SJCRH30 (cell line): ENCODE results near the gene KCNAB1. TPM values are rescaled to one million over a fixed set of nuclear protein-coding genes. Genes with fewer than 3 reads are reported as not detected.

Experiments used
- DNase-seq, 2 experiments: peaks; one replicate each; pipeline ENCODE4 v3.0.0-alpha.2; 2015 to 2020
- H3K27ac ChIP-seq: fragments of 250-450 bp; sonication (Bioruptor Pico); 2 replicates; pipeline ENCODE4 v1.5.1; 2020; ENCODE audit warnings: mild to moderate bottlenecking, moderate library complexity
- H3K27me3 ChIP-seq: fragments of 250-450 bp; sonication (Bioruptor Pico); 2 replicates; pipeline ENCODE4 v1.5.1; 2020; ENCODE audit warnings: mild to moderate bottlenecking, moderate library complexity
- H3K36me3 ChIP-seq: fragments of 250-450 bp; sonication (Bioruptor Pico); 2 replicates; pipeline ENCODE4 v1.5.1; 2020; ENCODE audit warnings: mild to moderate bottlenecking, moderate library complexity
- H3K4me1 ChIP-seq: fragments of 250-450 bp; sonication (Bioruptor Pico); 2 replicates; pipeline ENCODE4 v1.5.1; 2020; ENCODE audit warnings: mild to moderate bottlenecking, moderate library complexity
- H3K4me3 ChIP-seq: fragments of 250-450 bp; sonication (Bioruptor Pico); 2 replicates; pipeline ENCODE4 v1.5.1; 2020; ENCODE audit warnings: mild to moderate bottlenecking, moderate library complexity
- H3K9me3 ChIP-seq: fragments of 250-450 bp; sonication (Bioruptor Pico); replicated peaks from 2 replicates; pipeline ENCODE4 v1.5.1; 2020; ENCODE audit warnings: mild to moderate bottlenecking, moderate library complexity
- total RNA-seq: library from RNA; depleted of rRNA; stranded (reverse); fragments of >200 nt; shearing (Covaris generic); gene quantifications from 2 replicates; pipeline ENCODE4 v1.2.3, GENCODE V29; 2014

The KCNAB1 gene
- total RNA-seq, 1 experiment from 2014 or later: not detected

GRCh38 chr3:156246961-156247725 is 126.8 kb downstream of the KCNAB1 start:
- DNase-seq: no peak
- Histone ChIP-seq H3K36me3 (no peaks in the 10 kb centered on the region), H3K4me3 (no peak overlapping the region), H3K27me3 (no peaks in the 10 kb centered on the region), H3K9me3 (no peaks in the 10 kb centered on the region), H3K27ac (no peak overlapping the region), H3K4me1 (no peaks in the 10 kb centered on the region)

- Histone ChIP-seq H3K27me3 (no peaks in the 10 kb centered on the region), H3K36me3 (no peaks in the 10 kb centered on the region), H3K27ac (no peak overlapping the region), H3K9me3 (no peaks in the 10 kb centered on the region), H3K4me1 (no peaks in the 10 kb centered on the region), H3K4me3 (no peak overlapping the region)
- DNase-seq: no peak
Measured at GRCh38 chr3:156250550-156250949, 130.2 kb downstream of the KCNAB1 start.

GRCh38 chr3:156251424-156251823 is 131.0 kb downstream of the KCNAB1 start:
- no peak for DNase-seq
- no peaks in the 10 kb centered on the region for H3K9me3 ChIP-seq
- no peaks in the 10 kb centered on the region for H3K27me3 ChIP-seq
- no peak overlapping the region for H3K27ac ChIP-seq
- H3K36me3 ChIP-seq: no peaks in the 10 kb centered on the region
- no peak overlapping the region for H3K4me3 ChIP-seq
- H3K4me1 ChIP-seq: no peaks in the 10 kb centered on the region

GRCh38 chr3:156252656-156253055 is 132.3 kb downstream of the KCNAB1 start:
- Histone ChIP-seq H3K9me3 (no peaks in the 10 kb centered on the region), H3K4me3 (no peak overlapping the region), H3K36me3 (no peaks in the 10 kb centered on the region), H3K4me1 (no peaks in the 10 kb centered on the region), H3K27ac (no peak overlapping the region), H3K27me3 (no peaks in the 10 kb centered on the region)
- DNase-seq: no peak

- Histone ChIP-seq H3K27me3 (no peaks in the 10 kb centered on the region), H3K27ac (no peak overlapping the region), H3K9me3 (no peaks in the 10 kb centered on the region), H3K4me1 (no peaks in the 10 kb centered on the region), H3K36me3 (no peaks in the 10 kb centered on the region), H3K4me3 (no peak overlapping the region)
- no peak for DNase-seq
Measured at GRCh38 chr3:156253150-156253549, 132.8 kb downstream of the KCNAB1 start.

- Histone ChIP-seq H3K9me3 (no peaks in the 10 kb centered on the region), H3K4me3 (no peak overlapping the region), H3K27me3 (no peaks in the 10 kb centered on the region), H3K27ac (no peak overlapping the region), H3K36me3 (no peaks in the 10 kb centered on the region), H3K4me1 (no peaks in the 10 kb centered on the region)
- DNase-seq: no peak
Measured at GRCh38 chr3:156256256-156256655, 135.9 kb downstream of the KCNAB1 start.

- no peak for DNase-seq
- Histone ChIP-seq H3K9me3 (no peaks in the 10 kb centered on the region), H3K27me3 (no peaks in the 10 kb centered on the region), H3K27ac (no peak overlapping the region), H3K36me3 (no peaks in the 10 kb centered on the region), H3K4me3 (no peak overlapping the region), H3K4me1 (no peaks in the 10 kb centered on the region)
Measured at GRCh38 chr3:156256945-156257344, 136.6 kb downstream of the KCNAB1 start.

GRCh38 chr3:156258301-156258700 is 137.9 kb downstream of the KCNAB1 start:
- Histone ChIP-seq H3K36me3 (no peaks in the 10 kb centered on the region), H3K27ac (no peak overlapping the region), H3K4me1 (no peaks in the 10 kb centered on the region), H3K4me3 (no peak overlapping the region), H3K9me3 (no peaks in the 10 kb centered on the region), H3K27me3 (no peaks in the 10 kb centered on the region)
- DNase-seq: no peak

GRCh38 chr3:156259896-156260295 is 139.5 kb downstream of the KCNAB1 start:
- no peak overlapping the region for H3K27ac ChIP-seq
- no peaks in the 10 kb centered on the region for H3K27me3 ChIP-seq
- H3K9me3 ChIP-seq: no peaks in the 10 kb centered on the region
- no peak for DNase-seq
- H3K4me1 ChIP-seq: no peaks in the 10 kb centered on the region
- no peaks in the 10 kb centered on the region for H3K36me3 ChIP-seq
- H3K4me3 ChIP-seq: no peak overlapping the region

- no peak for DNase-seq
- no peaks in the 10 kb centered on the region for H3K27me3 ChIP-seq
Measured at GRCh38 chr3:156260331-156260730, 140.0 kb downstream of the KCNAB1 start.

GRCh38 chr3:156264771-156265170 is 144.4 kb downstream of the KCNAB1 start:
- Histone ChIP-seq H3K36me3 (no peaks in the 10 kb centered on the region), H3K4me3 (no peak overlapping the region), H3K27me3 (no peaks in the 10 kb centered on the region), H3K4me1 (no peaks in the 10 kb centered on the region), H3K27ac (no peak overlapping the region), H3K9me3 (no peaks in the 10 kb centered on the region)
- no peak for DNase-seq

More at GRCh38 chr3:156260331-156260730, 140.0 kb downstream of the KCNAB1 start:
- Histone ChIP-seq H3K36me3 (no peaks in the 10 kb centered on the region), H3K27ac (no peak overlapping the region), H3K4me3 (no peak overlapping the region), H3K9me3 (no peaks in the 10 kb centered on the region), H3K4me1 (no peaks in the 10 kb centered on the region)

- Histone ChIP-seq H3K27me3 (no peaks in the 10 kb centered on the region), H3K27ac (no peak overlapping the region), H3K36me3 (no peaks in the 10 kb centered on the region), H3K4me1 (no peaks in the 10 kb centered on the region), H3K4me3 (no peak overlapping the region), H3K9me3 (no peaks in the 10 kb centered on the region)
- DNase-seq: no peak
Measured at GRCh38 chr3:156271508-156271907, 151.1 kb downstream of the KCNAB1 start.

GRCh38 chr3:156271995-156272719 is 151.8 kb downstream of the KCNAB1 start:
- Histone ChIP-seq H3K27ac (no peak overlapping the region), H3K4me3 (no peak overlapping the region), H3K36me3 (no peaks in the 10 kb centered on the region), H3K27me3 (no peaks in the 10 kb centered on the region), H3K9me3 (no peaks in the 10 kb centered on the region), H3K4me1 (no peaks in the 10 kb centered on the region)
- DNase-seq: no peak

- H3K9me3 ChIP-seq: no peaks in the 10 kb centered on the region
- no peak overlapping the region for H3K27ac ChIP-seq
- no peak for DNase-seq
- H3K27me3 ChIP-seq: no peaks in the 10 kb centered on the region
- no peak overlapping the region for H3K4me3 ChIP-seq
- no peaks in the 10 kb centered on the region for H3K36me3 ChIP-seq
- no peaks in the 10 kb centered on the region for H3K4me1 ChIP-seq
Measured at GRCh38 chr3:156273111-156273694, 152.8 kb downstream of the KCNAB1 start.

GRCh38 chr3:156274791-156275190 is 154.4 kb downstream of the KCNAB1 start:
- no peak overlapping the region for H3K4me3 ChIP-seq
- no peaks in the 10 kb centered on the region for H3K36me3 ChIP-seq
- no peaks in the 10 kb centered on the region for H3K9me3 ChIP-seq

More at GRCh38 chr3:156274791-156275190, 154.4 kb downstream of the KCNAB1 start:
- no peaks in the 10 kb centered on the region for H3K4me1 ChIP-seq
- no peaks in the 10 kb centered on the region for H3K27me3 ChIP-seq
- no peak for DNase-seq
- H3K27ac ChIP-seq: no peak overlapping the region
